GM18951 (cell line): ENCODE results near the gene CNOT2.
"Not testable (repeated sequence)": the region's sequence is repeated elsewhere in the genome, so short reads cannot be mapped to it uniquely, and the experiment has no call there.

Source experiments
- POLR2A ChIP-seq: IDR thresholded peaks from 4 replicates; pipeline ENCODE4 v1.6.1; 2011; ENCODE audit warnings: mild to moderate bottlenecking; ENCODE audit not compliant: insufficient read length, insufficient read depth; ENCODE audit errors: extremely low read depth
- in situ Hi-C: fragments of 300-500 bp; cut with MboI; formaldehyde crosslinking; loops from one replicate; pipeline ENCODE4 v1.12.0; 2022; ENCODE audit warnings: low sequenced_read_pairs, mixed read lengths, inconsistent platforms; ENCODE audit not compliant: unreplicated experiment

Gene CNOT2

GRCh38 chr12:70379846-70380245 is 136.6 kb downstream of the CNOT2 start:
- in situ Hi-C loops = no loop called here
- no peak for TF ChIP-seq POLR2A

GRCh38 chr12:70383484-70383883 is 140.3 kb downstream of the CNOT2 start:
- TF ChIP-seq POLR2A = no peak
- in situ Hi-C loops = no loop called here

GRCh38 chr12:70383886-70384285 is 140.7 kb downstream of the CNOT2 start:
- TF ChIP-seq POLR2A = no peak
- in situ Hi-C loops = no loop called here

- TF ChIP-seq POLR2A = no peak
- in situ Hi-C loops = no loop called here
Measured at GRCh38 chr12:70386771-70387170, 143.5 kb downstream of the CNOT2 start.

- TF ChIP-seq POLR2A = no peak
- in situ Hi-C loops = no loop called here
Measured at GRCh38 chr12:70389678-70390077, 146.4 kb downstream of the CNOT2 start.

GRCh38 chr12:70392631-70393030 is 149.4 kb downstream of the CNOT2 start:
- in situ Hi-C loops = not testable (repeated sequence)

- TF ChIP-seq POLR2A = no peak
Measured at GRCh38 chr12:70393787-70394499, 150.7 kb downstream of the CNOT2 start.

GRCh38 chr12:70398002-70398401 is 154.8 kb downstream of the CNOT2 start:
- in situ Hi-C loops = no loop called here
- TF ChIP-seq POLR2A = no peak

More at GRCh38 chr12:70393787-70394499, 150.7 kb downstream of the CNOT2 start:
- in situ Hi-C loops = no loop called here

GRCh38 chr12:70398862-70399261 is 155.6 kb downstream of the CNOT2 start:
- TF ChIP-seq POLR2A = no peak
- in situ Hi-C loops = no loop called here

GRCh38 chr12:70399311-70399710 is 156.1 kb downstream of the CNOT2 start:
- TF ChIP-seq POLR2A = no peak
- in situ Hi-C loops = no loop called here

- in situ Hi-C loops = no loop called here
- no peak for TF ChIP-seq POLR2A
Measured at GRCh38 chr12:70400124-70400523, 156.9 kb downstream of the CNOT2 start.

- TF ChIP-seq POLR2A = no peak
- in situ Hi-C loops = no loop called here
Measured at GRCh38 chr12:70402597-70402996, 159.4 kb downstream of the CNOT2 start.

- TF ChIP-seq POLR2A = no peak
- in situ Hi-C loops = no loop called here
Measured at GRCh38 chr12:70403826-70404225, 160.6 kb downstream of the CNOT2 start.
